Measurements from ENCODE around the gene CEACAM5. TPM values are rescaled to one million over a fixed set of nuclear protein-coding genes. Genes with fewer than 3 reads are reported as not detected.

Gene CEACAM5
- total RNA-seq, 1 experiment from 2014 or later, result 0.46 TPM

- Mint-ChIP-seq H3K27me3 (ENCODE audit: low read depth) (peaks cover 28% of the 10 kb centered on the region), H3K9me3 (no peaks in the 10 kb centered on the region), H3K4me1 (no peaks in the 10 kb centered on the region), H3K36me3 (no peaks in the 10 kb centered on the region), H3K4me3 (no peak overlapping the region), H3K27ac (no peak overlapping the region)
- ChIA-PET POLR2A (no interaction called here), CTCF (interaction anchor here (1.2 to 4.7 kb wide), 4 partner anchors 10 to 52 kb away, joined by 3 to 34 read pairs (median 8); no protein-coding TSS in a partner anchor)
- TF ChIP-seq ELF4 (CRISPR knock-in tag; IDR thresholded peaks at IDR 0.05; ENCODE audit: low read depth) (no peak), ZNF138 (CRISPR knock-in tag; conservative IDR thresholded peaks at IDR 0.05) (no peak), IRF1 (CRISPR knock-in tag; IDR thresholded peaks at IDR 0.05) (no peak), CDX4 (CRISPR knock-in tag; IDR thresholded peaks at IDR 0.05; ENCODE audit: borderline replicate concordance) (no peak), FOXJ3 (CRISPR knock-in tag; IDR thresholded peaks at IDR 0.05; ENCODE audit: borderline replicate concordance) (no peak), ZNF317 (CRISPR knock-in tag; IDR thresholded peaks at IDR 0.05; ENCODE audit: borderline replicate concordance, low read depth) (no peak), GABPB1 (CRISPR knock-in tag; IDR thresholded peaks at IDR 0.05) (no peak), MXD4 (CRISPR knock-in tag; IDR thresholded peaks at IDR 0.05; ENCODE audit: borderline replicate concordance) (no peak), HMGA2 (CRISPR knock-in tag; IDR thresholded peaks at IDR 0.05) (no peak), FOXK1 (CRISPR knock-in tag; IDR thresholded peaks at IDR 0.05) (no peak), E2F5 (CRISPR knock-in tag; IDR thresholded peaks at IDR 0.05) (no peak), ZSCAN18 (CRISPR knock-in tag; IDR thresholded peaks at IDR 0.05) (no peak), IRF2 (CRISPR knock-in tag; IDR thresholded peaks at IDR 0.05; ENCODE audit: borderline replicate concordance, low read depth) (no peak), SP1 (CRISPR knock-in tag; conservative IDR thresholded peaks at IDR 0.05) (no peak), EMX1 (CRISPR knock-in tag; IDR thresholded peaks at IDR 0.05) (no peak), ZMAT4 (CRISPR knock-in tag; IDR thresholded peaks at IDR 0.05) (no peak)
- ATAC-seq (no peak), DNase-seq (ENCODE audit: low spot score) (no peak)
Observed at GRCh38 chr19:41694831-41695635, 13.4 kb upstream of the CEACAM5 start.

- ChIA-PET CTCF (interaction anchor here (0.7 to 4.7 kb wide), 4 partner anchors 10 to 54 kb away, joined by 3 to 34 read pairs (median 4); no protein-coding TSS in a partner anchor), POLR2A (no interaction called here)
- ATAC-seq, result no peak
- no peak for DNase-seq (ENCODE audit: low spot score)
- Mint-ChIP-seq H3K27me3 (ENCODE audit: low read depth) (peaks cover 28% of the 10 kb centered on the region), H3K4me1 (no peaks in the 10 kb centered on the region), H3K27ac (no peak overlapping the region), H3K4me3 (no peak overlapping the region), H3K9me3 (no peaks in the 10 kb centered on the region), H3K36me3 (no peaks in the 10 kb centered on the region)
- TF ChIP-seq ZNF232 (CRISPR knock-in tag; IDR thresholded peaks at IDR 0.05) (no peak), AFF4 (CRISPR knock-in tag; IDR thresholded peaks at IDR 0.05; ENCODE audit: borderline replicate concordance) (no peak), ATF6 (CRISPR knock-in tag; IDR thresholded peaks at IDR 0.05) (no peak), TEAD1 (CRISPR knock-in tag; IDR thresholded peaks at IDR 0.05) (no peak), HMGXB4 (CRISPR knock-in tag; IDR thresholded peaks at IDR 0.05) (no peak), ATF1 (CRISPR knock-in tag; IDR thresholded peaks at IDR 0.05) (no peak)
Observed at GRCh38 chr19:41695745-41696144, 12.7 kb upstream of the CEACAM5 start.

Measured in WTC11 (cell line).